H1 (cell line): Measurements from ENCODE around the gene MYRF. TPM values are rescaled to one million over a fixed set of nuclear protein-coding genes. Genes with fewer than 3 reads are reported as not detected.

ENCODE experiments used
- CTCF ChIA-PET: fragments of 300-600 bp; sonication (Branson Sonifier 250); formaldehyde crosslinking; loops from one replicate; lab custom pipeline; 2021; ENCODE audit not compliant: partially characterized antibody; lab: Charles Lee
- POLR2A ChIA-PET: fragments of 300-600 bp; sonication (Branson Sonifier 250); formaldehyde crosslinking; loops from one replicate; lab custom pipeline; 2021; ENCODE audit warnings: inconsistent platforms; ENCODE audit not compliant: partially characterized antibody; lab: Charles Lee
- DNase-seq, 2 experiments: peaks; one replicate each; pipeline versions ENCODE4 v3.0.0 to v3.0.0-alpha.2; 2010 to 2022; ENCODE audit warnings: low spot score in 2 of 2, low read depth in 1 of 2, mixed read lengths in 1 of 2
- FAIRE-seq: peaks from 2 replicates; lab custom pipeline; 2011; peaks lifted over from hg19 to GRCh38; lab: Jason Lieb, UNC
- H2AFZ ChIP-seq: 2 replicates; pipeline ENCODE4 v1.8.1; 2012; ENCODE audit warnings: low read length, inconsistent platforms
- H2AK5ac ChIP-seq: 2 replicates; pipeline ENCODE4 v1.6.1; 2013; ENCODE audit warnings: low read depth, low read length
- H2BK120ac ChIP-seq: replicated peaks from 2 replicates; pipeline ENCODE3; 2013; ENCODE audit warnings: low read depth, low read length, inconsistent platforms
- H2BK12ac ChIP-seq: 2 replicates; pipeline ENCODE4 v1.6.1; 2013; ENCODE audit warnings: low read depth, low read length
- H2BK15ac ChIP-seq: 2 replicates; pipeline ENCODE4 v1.6.1; 2013; ENCODE audit warnings: low read length
- H2BK20ac ChIP-seq: 2 replicates; pipeline ENCODE4 v1.6.1; 2013; ENCODE audit warnings: low read length
- H2BK5ac ChIP-seq: 2 replicates; pipeline ENCODE4 v1.6.1; 2013; ENCODE audit warnings: low read depth, low read length
- H3K14ac ChIP-seq: 2 replicates; pipeline ENCODE4 v1.6.1; 2013; ENCODE audit warnings: inconsistent platforms; ENCODE audit not compliant: insufficient read length
- H3K18ac ChIP-seq: 2 replicates; pipeline ENCODE4 v1.6.1; 2013; ENCODE audit warnings: low read length; ENCODE audit errors: extremely low read depth
- H3K23ac ChIP-seq: 2 replicates; pipeline ENCODE4 v1.6.1; 2013; ENCODE audit warnings: inconsistent platforms; ENCODE audit not compliant: insufficient read length
- H3K23me2 ChIP-seq: 2 replicates; pipeline ENCODE4 v1.6.1; 2013; ENCODE audit warnings: low read depth, low read length
- H3K27ac ChIP-seq: 2 replicates; pipeline ENCODE4 v1.6.1; 2011; ENCODE audit warnings: low read depth, low read length, inconsistent platforms
- H3K27me3 ChIP-seq, 4 experiments: replicated peaks in 1 of 4; 1 replicate in 1 of 4; 2 replicates in 3 of 4; pipeline versions ENCODE4 v1.6.1 to v1.8.1; 2011 to 2013; ENCODE audit warnings: low read length in 3 of 4, mild to moderate bottlenecking in 3 of 4, inconsistent platforms in 2 of 4, mixed read lengths in 2 of 4, moderate library complexity in 1 of 4; ENCODE audit not compliant: control insufficient read depth in 3 of 4, insufficient read depth in 3 of 4; ENCODE audit errors: extremely low read depth in 1 of 4
- H3K36me3 ChIP-seq, 4 experiments: 2 replicates each; pipeline versions ENCODE4 v1.6.1 to v1.8.1; 2011 to 2013; ENCODE audit warnings: mild to moderate bottlenecking in 4 of 4, low read length in 3 of 4, moderate library complexity in 2 of 4, control low read depth in 1 of 4, inconsistent platforms in 1 of 4; ENCODE audit not compliant: insufficient read depth in 4 of 4, control insufficient read depth in 2 of 4
- H3K4ac ChIP-seq: replicated peaks from 2 replicates; pipeline ENCODE3; 2013; ENCODE audit warnings: low read length, low read depth, mixed read lengths, inconsistent platforms; ENCODE audit not compliant: insufficient read length
- H3K4me1 ChIP-seq, 4 experiments: replicated peaks in 1 of 4; 1 replicate in 1 of 4; 2 replicates in 3 of 4; pipeline versions ENCODE4 v1.6.1 to v1.8.1; 2011 to 2013; ENCODE audit warnings: low read length in 3 of 4, inconsistent platforms in 2 of 4, mixed read lengths in 1 of 4; ENCODE audit not compliant: insufficient read depth in 4 of 4, control insufficient read depth in 3 of 4
- H3K4me2 ChIP-seq, 2 experiments: 2 replicates each; pipeline versions ENCODE4 v1.6.1 to v1.8.1; 2011 to 2013; ENCODE audit warnings: low read depth in 2 of 2, low read length in 2 of 2, control low read depth in 1 of 2, inconsistent platforms in 1 of 2, mild to moderate bottlenecking in 1 of 2; ENCODE audit not compliant: insufficient read depth in 1 of 2
- H3K4me3 ChIP-seq, 4 experiments: fragments of 200-600, 300-600 bp in 1 of 4; sonication (generic), shearing (Covaris generic), sonication (Bioruptor Twin) in 1 of 4; 2 replicates each; pipeline versions ENCODE4 v1.5.1 to v1.8.1; 2011 to 2016; ENCODE audit warnings: low read length in 4 of 4, low read depth in 3 of 4, control low read depth in 2 of 4, inconsistent platforms in 2 of 4, mild to moderate bottlenecking in 2 of 4, mixed read lengths in 1 of 4, moderate library complexity in 1 of 4; ENCODE audit not compliant: insufficient read depth in 2 of 4; ENCODE audit errors: extremely low read depth in 1 of 4
- H3K56ac ChIP-seq: replicated peaks from 2 replicates; pipeline ENCODE3; 2013; ENCODE audit warnings: low read depth, mild to moderate bottlenecking, mixed read lengths, low read length, inconsistent platforms; ENCODE audit not compliant: insufficient read length
- H3K79me1 ChIP-seq: 2 replicates; pipeline ENCODE4 v1.6.1; 2013; ENCODE audit warnings: low read depth, low read length, control low read depth
- H3K79me2 ChIP-seq, 2 experiments: 2 replicates each; pipeline versions ENCODE4 v1.6.1 to v1.8.1; 2012 to 2013; ENCODE audit warnings: low read length in 2 of 2, mild to moderate bottlenecking in 2 of 2, inconsistent platforms in 1 of 2; ENCODE audit not compliant: insufficient read depth in 2 of 2, control insufficient read depth in 1 of 2
- H3K9ac ChIP-seq, 4 experiments: replicated peaks in 1 of 4; 1 replicate in 1 of 4; 2 replicates in 3 of 4; pipeline versions ENCODE4 v1.6.1 to v1.8.1; 2011 to 2013; ENCODE audit warnings: low read depth in 3 of 4, low read length in 3 of 4, control low read depth in 2 of 4, mild to moderate bottlenecking in 2 of 4, moderate library complexity in 2 of 4, inconsistent platforms in 1 of 4; ENCODE audit errors: extremely low read depth in 1 of 4
- H3K9me3 ChIP-seq, 2 experiments: 2 replicates each; pipeline versions ENCODE4 v1.6.1 to v1.8.1; 2012 to 2013; ENCODE audit warnings: mild to moderate bottlenecking in 2 of 2, moderate library complexity in 2 of 2, control low read depth in 1 of 2, inconsistent platforms in 1 of 2, low read depth in 1 of 2, low read length in 1 of 2, mixed read lengths in 1 of 2; ENCODE audit not compliant: insufficient read depth in 2 of 2
- H4K20me1 ChIP-seq, 2 experiments: replicated peaks in 1 of 2; 2 replicates each; pipeline versions ENCODE3 to v1.8.1; 2011 to 2013; ENCODE audit warnings: inconsistent platforms in 2 of 2, low read length in 2 of 2, mild to moderate bottlenecking in 1 of 2; ENCODE audit not compliant: insufficient read depth in 2 of 2, control insufficient read depth in 1 of 2
- H4K5ac ChIP-seq: 2 replicates; pipeline ENCODE4 v1.6.1; 2013; ENCODE audit warnings: low read length, low read depth, mixed read lengths, inconsistent platforms; ENCODE audit not compliant: insufficient read length
- H4K8ac ChIP-seq: 2 replicates; pipeline ENCODE4 v1.8.0; 2013; ENCODE audit warnings: mild to moderate bottlenecking, moderate library complexity, low read length, inconsistent platforms; ENCODE audit not compliant: insufficient read depth; ENCODE audit errors: extremely low read depth
- H4K91ac ChIP-seq: replicated peaks from 2 replicates; pipeline ENCODE3; 2013; ENCODE audit warnings: low read length, mixed read lengths, inconsistent platforms; ENCODE audit not compliant: insufficient read length
- CBX5 ChIP-seq: fragments of 300-800, 300-1000 bp; sonication (generic); IDR thresholded peaks from 2 replicates; pipeline ENCODE4 v1.7.1; 2016; ENCODE audit warnings: antibody characterized with exemption, low read length, low read depth
- POLR2A ChIP-seq, 2 experiments: IDR thresholded peaks; 1 replicate in 1 of 2; 2 replicates in 1 of 2; pipeline ENCODE4 v1.6.1; 2011; ENCODE audit warnings: low read depth in 2 of 2, low read length in 2 of 2, mild to moderate bottlenecking in 2 of 2; ENCODE audit errors: control extremely low read depth in 1 of 2
- WGBS, 2 experiments: shearing (Covaris generic) in 1 of 2; methylation state at CpG; one replicate each; pipeline versions ENCODE4 v1.1.6 to v1.1.7; 2013 to 2015; ENCODE audit warnings: low lambda C conversion rate in 2 of 2, mixed read lengths in 2 of 2, inconsistent platforms in 1 of 2, low coverage in 1 of 2, missing lambda C conversion rate in 1 of 2; ENCODE audit not compliant: insufficient replicate concordance in 2 of 2, insufficient coverage in 1 of 2, insufficient read length in 1 of 2; ENCODE audit errors: extremely low coverage in 1 of 2, missing lambda C conversion rate in 1 of 2; 5-methylcytosine and 5-hydroxymethylcytosine counted together
- polyA plus RNA-seq, 7 experiments: library from polyadenylated mRNA; depleted of rRNA in 3 of 7; stranded (reverse) in 5 of 7; unstranded in 2 of 7; fragments of >200 nt in 5 of 7; fragments of 200-250 nt in 2 of 7; gene quantifications; 1 replicate in 5 of 7; 2 replicates in 1 of 7; 4 replicates in 1 of 7; pipeline versions ENCODE4 v1.2.1 to v1.2.3, GENCODE V29; 2011 to 2013; ENCODE audit warnings: missing spikeins in 2 of 7, mixed read lengths in 2 of 7
- total RNA-seq: library from RNA; stranded (reverse); fragmentation: NEBNext Ultra II Directional; extraction: Animal tissue kit (Norgen Biotek cat#: 25700); gene quantifications from 2 replicates; pipeline ENCODE4 v1.2.1, GENCODE V29; 2021

The MYRF gene
- total and polyA plus RNA-seq, 2 of the 8 experiments (the other 6 are each of a cell fraction or from before 2014, with no cell fraction given) = 6.0 to 6.1 TPM

- FAIRE-seq = no peak
- TF ChIP-seq CBX5 (no peak), POLR2A (IDR thresholded peaks at IDR 0.05; ENCODE audit: control extremely low read depth in 1 of 2, low read depth in 2 of 2, low read length in 2 of 2) (0 out of 3 replicates have a peak, but pooled peaks of 1 of the 2 experiments have one; percentile 21)
- TF ChIP-seq, all 59 proteins: peak for 1
These were observed 51.6 kb downstream of the MYRF start for GRCh38 chr11:61803889-61804647.

More at GRCh38 chr11:61803889-61804647, 51.6 kb downstream of the MYRF start:
- no peak overlapping the region for H3K56ac ChIP-seq
- H4K91ac ChIP-seq = no peak overlapping the region
- ChIA-PET CTCF (interaction anchor here (0.9 to 10.1 kb wide), 3 partner anchors 10 to 56 kb away, joined by 3 to 118 read pairs (median 4); partner anchors contain the start of gene FADS1), POLR2A (interaction anchor here (1.1 to 20.9 kb wide), 4 partner anchors 11 to 30 kb away, joined by 3 to 354 read pairs (median 34); partner anchors contain the start of genes FADS1, FEN1 and TMEM258)
- H3K4me1 ChIP-seq = no peaks in the 10 kb centered on the region
- H3K23me2 ChIP-seq = no peaks in the 10 kb centered on the region
- no peak overlapping the region for H3K23ac ChIP-seq
- no peak overlapping the region for H2BK5ac ChIP-seq
- H3K27me3 ChIP-seq = no peaks in the 10 kb centered on the region
- no peaks in the 10 kb centered on the region; a peak in 2 of 4 replicates for H3K79me2 ChIP-seq
- no peak overlapping the region for H3K14ac ChIP-seq
- H3K4ac ChIP-seq = no peak overlapping the region
- H3K36me3 ChIP-seq = peaks cover 40 to 96% (median 69%) of the 10 kb centered on the region in 4 experiments
- no peak for DNase-seq
- no peak overlapping the region for H3K18ac ChIP-seq
- H4K5ac ChIP-seq = no peak overlapping the region
- peaks cover 4 to 9% of the 10 kb centered on the region in 2 experiments for H4K20me1 ChIP-seq
- H3K4me3 ChIP-seq = no peak overlapping the region
- H2AFZ ChIP-seq = no peak overlapping the region
- H3K27ac ChIP-seq = no peak overlapping the region
- H3K4me2 ChIP-seq = no peak overlapping the region
- H3K79me1 ChIP-seq = no peaks in the 10 kb centered on the region; the same call in none of the 2 replicates
- no peak overlapping the region for H2BK15ac ChIP-seq
- no peak overlapping the region for H4K8ac ChIP-seq
- no peak overlapping the region for H3K9ac ChIP-seq
- no peaks in the 10 kb centered on the region for H3K9me3 ChIP-seq
- no peak overlapping the region for H2AK5ac ChIP-seq
- no peak overlapping the region for H2BK20ac ChIP-seq
- H2BK12ac ChIP-seq = no peak overlapping the region
- 90% methylated on average over 3 of the region's 3 CpGs; no CpG with 5 or more reads in 1 of the 2 experiments for WGBS, 2 experiments
- no peak overlapping the region for H2BK120ac ChIP-seq
